ENCODE measurements around the gene UBR7.
"Not testable (repeated sequence)": the region's sequence is repeated elsewhere in the genome, so short reads cannot be mapped to it uniquely, and the experiment has no call there.

The UBR7 gene

DNA sequence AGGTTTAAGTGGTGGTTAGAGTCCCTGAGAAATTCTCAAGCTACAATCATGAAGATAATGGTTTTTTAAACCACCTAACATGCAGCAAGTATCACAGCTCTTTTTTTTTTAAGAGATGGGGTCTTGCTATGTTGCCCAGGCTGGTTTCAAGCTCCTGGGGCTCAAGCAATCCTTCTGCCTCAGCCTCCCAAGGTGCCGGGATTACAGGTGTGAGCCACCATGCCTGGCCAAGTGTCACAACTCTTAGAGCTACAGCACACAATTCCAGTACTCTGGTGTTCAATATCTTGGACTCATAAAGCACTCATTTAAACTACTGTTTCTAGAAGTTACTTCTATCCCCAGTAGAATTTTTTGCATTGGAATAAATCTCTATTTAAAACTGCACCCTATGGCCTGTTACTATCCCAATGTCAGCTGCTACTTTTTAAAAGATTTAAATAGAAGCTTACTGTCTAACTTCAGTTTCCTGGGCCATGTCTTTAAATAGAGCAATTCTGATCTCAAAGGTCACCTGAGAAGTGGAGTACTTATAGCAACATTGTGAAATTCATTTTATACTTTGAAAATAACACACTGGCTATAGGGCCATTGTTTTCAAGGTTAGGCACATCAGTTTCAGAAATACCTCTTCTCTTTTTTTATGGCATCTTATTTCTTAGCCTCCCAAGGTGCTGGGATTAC, 11.6 kb upstream of the UBR7 start:
- DNase-seq = no peak

DNA sequence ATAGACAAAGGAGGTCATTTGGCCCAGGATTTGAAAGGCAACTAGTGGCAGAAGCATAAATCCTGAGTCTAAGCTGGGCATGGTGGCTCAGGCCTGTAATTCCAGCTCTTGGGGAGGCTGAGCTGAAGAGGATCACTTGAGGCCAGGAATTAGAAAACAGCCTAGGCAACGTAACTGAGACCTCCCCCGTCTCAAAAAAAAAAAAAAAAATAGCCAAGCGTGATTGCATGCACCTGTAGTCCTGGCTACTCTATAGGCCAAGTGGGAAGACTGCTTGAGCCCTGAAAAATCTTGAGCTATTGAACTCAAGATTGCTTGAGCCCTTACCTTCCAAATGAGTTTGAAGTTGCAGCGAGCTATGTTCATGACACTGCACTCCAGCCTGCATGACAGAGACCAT, 8.0 kb upstream of the UBR7 start:
- DNase-seq = peak; percentile 64

DNA sequence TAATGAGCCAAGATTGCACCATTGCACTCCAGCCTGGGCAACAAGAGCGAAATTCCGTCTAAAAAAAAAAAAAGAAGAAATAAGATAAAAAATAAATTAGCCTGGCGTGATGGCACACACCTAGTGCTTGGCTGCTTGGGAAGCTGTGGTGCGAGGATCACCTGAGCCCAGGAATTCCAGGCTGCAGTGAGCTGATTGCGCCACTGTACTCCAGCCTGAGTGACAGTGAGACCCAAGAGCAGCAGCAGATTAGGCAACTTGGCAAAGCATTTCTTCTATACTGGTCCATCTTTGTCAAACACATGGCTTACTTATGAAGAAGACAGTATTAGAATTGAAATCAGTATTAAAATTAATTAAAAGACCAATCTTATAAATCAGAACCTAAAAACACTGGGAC, 6.5 kb upstream of the UBR7 start:
- no peak for DNase-seq

DNA sequence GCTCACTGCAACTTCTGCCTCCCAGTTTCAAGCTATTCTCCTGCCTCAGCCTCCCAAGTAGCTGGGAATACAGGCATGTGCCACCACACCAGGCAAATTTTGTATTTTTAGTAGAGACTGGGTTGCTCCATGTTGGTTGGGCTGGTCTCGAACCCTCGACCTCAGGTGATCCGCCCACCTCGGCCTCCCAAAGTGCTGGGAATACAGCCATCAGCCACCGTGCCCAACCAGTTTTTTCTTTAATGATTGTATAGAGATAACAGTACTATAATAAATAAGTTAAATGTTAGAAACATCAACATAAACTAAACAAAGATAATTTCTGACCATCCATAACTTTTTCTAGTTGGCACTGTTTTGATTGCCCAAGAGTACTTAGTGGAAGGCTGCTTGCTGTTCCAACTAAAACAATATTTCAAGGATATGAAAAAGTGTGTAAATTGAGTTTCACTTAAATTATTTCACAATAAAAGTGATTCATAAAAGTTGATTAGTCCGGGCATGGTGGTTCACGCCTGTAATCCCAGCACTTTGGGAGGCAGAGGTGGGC, 5.8 kb upstream of the UBR7 start:
- no peak for DNase-seq

DNA sequence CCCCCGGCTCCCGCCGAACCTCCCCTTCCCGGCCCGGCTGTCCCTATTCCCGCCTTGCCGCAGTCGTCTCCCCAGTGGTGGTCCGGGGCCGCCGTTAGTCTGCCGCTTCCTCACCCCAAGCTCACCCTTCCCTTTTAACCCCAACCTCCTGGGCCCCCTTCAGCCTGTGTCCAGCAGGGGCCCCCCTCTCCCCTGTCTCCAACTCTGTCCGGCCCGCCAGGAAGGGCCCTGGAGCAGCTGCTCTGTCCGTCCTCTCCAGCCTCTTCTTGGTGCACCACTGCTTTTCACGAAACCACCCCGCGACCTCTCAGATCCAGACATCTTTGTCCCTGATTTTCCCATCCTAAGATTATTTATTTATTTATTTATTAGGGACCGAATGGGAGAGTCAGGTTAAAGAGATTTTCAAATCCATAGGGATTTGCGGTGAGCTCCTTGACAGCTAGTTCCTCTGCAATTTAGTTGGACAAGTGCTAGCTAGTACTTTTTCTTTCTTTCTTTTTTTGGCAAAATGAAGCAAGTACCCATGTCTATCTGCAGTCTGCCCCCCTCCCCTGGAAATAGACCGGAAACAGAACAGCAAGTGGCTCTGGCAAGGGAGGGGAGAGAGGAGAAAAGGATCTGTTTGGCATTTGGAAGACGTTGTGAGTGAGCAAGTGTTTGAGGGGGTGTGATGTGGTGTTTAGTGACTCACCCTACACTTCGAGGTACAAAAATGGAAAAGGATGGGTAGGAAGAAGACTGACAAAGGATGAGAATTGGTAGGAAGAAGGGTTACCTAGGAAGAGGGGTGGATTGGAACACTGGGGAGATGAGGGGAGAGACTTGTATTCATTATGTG, 632 bp downstream of the UBR7 start:
- peak; percentile 73 for DNase-seq

DNA sequence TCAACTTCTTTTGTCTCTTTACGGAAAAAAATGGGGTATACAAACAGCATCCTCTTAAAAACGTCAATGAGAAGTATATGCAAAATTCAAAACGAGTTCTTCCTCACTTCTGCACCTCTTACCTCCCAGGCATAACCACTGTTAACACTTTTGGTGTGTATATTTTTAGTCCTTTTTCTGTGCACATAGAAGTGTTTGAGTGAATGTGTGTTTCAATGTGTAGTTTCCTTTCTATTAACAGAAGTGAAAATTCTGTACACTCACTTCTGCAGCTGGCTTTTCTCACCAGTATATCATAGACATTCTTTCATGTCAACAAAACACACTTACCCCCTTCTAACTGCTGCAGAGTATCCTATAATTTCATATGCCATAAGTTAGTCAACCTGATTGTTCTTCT, 5.4 kb downstream of the UBR7 start:
- no peak for DNase-seq

DNA sequence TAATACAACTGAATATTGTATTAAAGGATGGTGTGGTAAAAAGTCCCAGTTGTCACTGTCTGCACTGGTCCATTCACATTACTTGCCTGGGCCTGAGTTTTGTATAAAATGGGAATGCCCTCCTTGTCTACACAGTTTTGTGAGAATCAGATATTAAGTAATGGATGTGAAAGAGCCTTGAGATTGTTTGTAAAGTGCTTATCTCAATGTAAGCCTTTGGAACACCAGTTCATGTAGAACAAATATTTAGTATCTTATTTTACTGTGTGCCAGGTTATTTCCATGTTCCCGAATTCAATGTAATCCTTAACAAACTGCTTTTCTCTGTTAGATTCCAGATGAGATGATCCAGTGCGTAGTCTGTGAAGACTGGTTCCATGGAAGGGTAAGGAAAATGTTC, 7.5 kb downstream of the UBR7 start:
- DNase-seq = no peak

DNA sequence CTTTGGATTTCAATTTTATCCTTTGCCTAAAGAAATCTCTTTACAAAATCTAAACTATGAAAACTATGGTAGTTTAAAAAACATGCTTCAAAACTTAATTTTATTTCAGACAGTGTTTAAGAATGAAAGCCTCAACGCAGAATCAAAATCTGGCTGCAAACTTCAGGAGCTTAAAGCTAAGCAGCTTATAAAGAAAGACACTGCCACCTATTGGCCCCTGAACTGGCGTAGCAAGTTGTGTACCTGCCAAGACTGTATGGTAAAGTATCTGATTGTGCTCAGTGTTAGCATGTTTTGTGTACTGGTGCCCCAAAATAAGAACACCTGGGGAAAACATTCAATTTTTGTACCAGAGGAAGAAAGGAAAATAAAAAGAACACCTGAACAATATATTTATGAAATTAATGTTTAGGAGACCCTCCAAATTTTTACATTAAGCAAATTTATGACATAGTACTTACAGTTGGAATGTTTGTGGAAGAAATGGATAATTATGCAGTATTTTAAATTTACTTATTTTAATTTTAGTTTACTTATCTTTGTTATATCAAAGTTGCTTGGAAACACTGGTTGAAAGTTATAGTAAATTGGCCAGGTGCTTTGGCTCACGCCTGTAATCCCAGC, 12.2 kb downstream of the UBR7 start:
- DNase-seq = peak; percentile 74

DNA sequence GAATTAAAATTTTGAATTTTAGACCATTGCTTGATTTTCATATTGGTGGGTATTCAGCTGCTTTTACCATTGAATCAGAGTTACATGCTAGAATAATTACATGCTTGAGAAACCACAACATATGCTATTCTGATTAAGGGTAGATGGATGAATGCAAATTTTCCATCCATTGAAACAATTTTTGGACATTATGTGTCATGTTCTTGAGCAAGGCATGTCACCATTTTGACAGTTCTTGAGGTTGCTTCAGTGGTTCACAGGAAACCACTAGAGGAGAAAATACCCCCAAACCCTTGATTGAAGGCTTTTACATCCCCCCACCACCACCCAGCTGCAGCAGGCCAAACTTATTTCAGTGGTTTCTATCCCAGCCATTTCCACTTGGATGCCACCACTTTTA, 13.5 kb downstream of the UBR7 start:
- no peak for DNase-seq

DNA sequence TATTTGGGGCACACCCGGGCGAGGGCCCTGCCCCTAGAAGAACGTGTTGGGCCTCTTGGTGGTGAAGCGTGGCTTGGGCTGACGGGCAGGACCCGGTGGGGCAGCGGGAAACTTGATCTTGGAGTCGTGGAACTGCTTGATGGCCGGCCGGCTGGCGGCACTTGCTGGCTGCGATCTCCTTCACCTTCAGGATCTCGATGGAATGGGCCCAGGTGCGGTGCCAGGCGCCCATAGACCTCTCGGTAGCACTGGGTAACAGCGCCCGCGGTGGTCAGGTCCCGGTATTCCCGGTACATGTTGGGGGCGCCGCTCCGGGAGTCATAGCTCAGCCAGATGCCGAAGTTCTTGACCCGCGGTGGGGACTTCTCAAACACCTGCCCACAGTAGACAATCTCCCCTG, 16.5 kb downstream of the UBR7 start:
- DNase-seq = no peak

DNA sequence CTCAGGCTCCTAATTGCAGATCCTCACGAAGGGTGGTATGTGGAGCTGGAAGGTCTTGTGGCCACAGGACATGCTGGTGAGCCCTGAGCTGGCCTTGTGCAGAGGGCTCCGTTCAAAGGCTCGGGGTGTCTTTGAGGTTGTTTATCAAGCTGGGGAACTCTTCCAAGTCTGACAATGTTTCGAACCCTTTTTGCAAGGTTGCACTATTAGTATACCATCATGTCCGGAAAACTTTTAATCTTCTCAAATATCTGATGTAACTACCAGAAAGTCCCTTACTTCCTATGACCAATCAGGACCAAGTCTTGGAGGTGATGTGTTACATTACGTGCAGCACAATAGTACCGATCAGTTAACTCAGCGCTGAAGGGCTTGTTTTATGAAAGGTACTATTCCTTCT, 21.5 kb downstream of the UBR7 start:
- DNase-seq = no peak

DNA sequence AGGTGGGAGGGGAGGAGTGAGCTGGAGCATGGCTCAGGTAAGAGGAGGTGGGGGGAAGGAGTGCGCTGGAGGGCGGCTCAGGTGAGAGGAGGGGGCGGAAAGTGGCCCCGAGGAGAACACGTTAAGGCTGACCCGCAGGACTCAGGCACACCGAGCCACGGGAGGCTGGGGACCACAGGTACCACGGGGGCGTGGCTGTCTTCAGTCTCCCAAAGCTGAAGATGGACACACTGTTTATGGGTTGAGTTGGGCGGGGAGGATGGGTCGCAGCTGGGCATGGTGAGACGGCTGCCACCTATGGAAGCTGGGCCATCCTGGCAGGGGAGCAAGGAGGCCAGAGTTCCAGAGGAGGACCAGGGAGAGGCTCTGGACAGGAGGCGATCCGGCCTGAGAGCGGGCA, 23.5 kb downstream of the UBR7 start:
- no peak for DNase-seq

DNA sequence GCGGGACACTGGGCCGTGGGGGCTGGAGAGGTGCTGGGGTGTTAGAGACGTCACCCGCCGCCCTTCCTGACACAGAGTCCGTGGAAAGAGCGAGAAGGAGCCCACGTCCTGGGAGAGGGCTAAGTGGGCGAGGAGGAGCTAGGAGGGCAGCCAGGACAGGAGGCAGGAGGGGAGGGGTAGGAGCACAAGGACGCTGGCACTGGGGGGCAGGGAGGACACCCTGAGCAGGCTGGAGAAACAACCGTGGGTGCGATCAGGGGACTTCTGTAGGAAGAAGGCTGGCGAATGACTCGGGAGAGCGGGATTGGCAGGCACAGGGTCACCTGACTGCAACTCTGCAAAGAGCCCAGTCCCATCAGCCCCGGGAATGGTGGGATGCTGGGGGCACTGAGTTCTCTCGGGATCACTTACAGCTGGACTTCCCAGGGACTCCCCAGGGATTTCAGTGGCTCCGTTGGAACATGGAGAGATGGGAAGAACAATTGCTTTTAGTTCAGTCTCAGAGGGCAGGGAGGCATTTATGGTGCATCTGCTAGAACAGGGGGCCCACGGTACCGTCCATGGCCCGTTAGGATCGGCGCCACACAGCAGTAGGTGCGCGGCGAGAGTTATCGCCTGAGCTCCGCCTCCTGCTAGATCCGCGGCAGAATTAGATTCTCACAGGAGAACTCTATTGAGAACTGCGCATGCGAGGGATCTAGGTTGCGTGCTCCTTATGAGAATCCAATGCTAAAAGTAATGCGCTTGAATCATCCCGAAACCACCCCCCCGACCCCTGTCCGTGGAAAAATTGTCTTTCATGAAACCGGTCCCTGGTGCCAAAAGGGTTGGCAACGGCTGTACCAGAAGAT, 24.3 kb downstream of the UBR7 start:
- peak; percentile 31 for DNase-seq

DNA sequence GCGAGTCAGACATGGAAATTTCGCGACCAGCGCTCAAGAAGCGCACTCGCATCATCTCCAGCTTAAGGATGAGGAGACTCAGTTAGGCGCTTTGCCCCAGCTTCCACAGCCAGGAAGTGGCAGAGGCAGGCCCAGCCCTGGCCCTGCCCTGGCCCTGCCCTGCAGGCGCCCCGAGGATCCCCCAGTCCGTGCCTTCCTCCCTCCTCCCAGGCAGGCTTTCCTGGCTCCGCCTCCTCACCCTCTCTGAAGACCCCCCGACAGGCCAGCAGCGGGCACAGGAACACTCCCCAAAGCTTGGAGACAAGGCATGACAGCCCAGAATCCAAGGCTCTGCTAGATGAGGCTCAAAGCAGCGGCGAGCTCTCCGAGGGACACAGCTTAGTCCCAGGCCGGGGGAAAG, 25.1 kb downstream of the UBR7 start:
- no peak for DNase-seq

DNA sequence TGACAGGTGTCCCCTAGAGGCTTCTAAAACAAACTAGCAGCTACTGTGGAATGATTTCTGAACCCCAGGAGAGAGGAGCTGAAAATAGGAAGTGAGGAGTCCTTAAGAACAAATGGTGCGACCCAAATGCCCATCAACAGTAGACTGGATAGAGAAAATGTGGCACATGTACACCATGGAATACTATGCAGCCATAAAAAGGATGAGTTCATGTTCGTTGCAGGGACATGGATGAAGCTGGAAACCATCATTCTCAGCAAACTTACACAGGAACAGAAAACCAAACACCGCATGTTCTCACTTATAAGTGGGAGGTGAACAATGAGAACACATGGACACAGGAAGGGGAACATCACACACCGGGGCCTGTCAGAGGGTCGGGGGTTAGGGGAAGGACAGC, 26.0 kb downstream of the UBR7 start:
- DNase-seq = not testable (repeated sequence)

DNA sequence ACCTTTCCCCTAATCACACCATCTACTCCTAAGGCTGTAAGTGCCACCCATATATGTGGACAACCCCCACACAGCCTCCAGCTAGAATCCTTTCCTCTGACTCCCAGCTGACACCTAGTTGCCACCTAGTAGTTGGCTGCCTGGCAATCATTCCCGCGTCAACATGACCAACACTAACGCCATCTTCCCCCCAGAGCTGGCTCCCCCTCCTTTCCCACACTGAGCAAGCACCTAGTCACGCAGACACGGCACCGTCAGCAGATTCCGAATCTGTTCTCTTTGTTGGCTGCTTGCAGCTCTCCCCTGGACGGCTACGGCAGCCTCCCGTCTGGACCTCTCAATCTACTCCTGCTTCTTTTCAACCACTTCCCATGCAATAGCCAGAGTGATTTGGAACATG, 27.7 kb downstream of the UBR7 start:
- no peak for DNase-seq

DNA sequence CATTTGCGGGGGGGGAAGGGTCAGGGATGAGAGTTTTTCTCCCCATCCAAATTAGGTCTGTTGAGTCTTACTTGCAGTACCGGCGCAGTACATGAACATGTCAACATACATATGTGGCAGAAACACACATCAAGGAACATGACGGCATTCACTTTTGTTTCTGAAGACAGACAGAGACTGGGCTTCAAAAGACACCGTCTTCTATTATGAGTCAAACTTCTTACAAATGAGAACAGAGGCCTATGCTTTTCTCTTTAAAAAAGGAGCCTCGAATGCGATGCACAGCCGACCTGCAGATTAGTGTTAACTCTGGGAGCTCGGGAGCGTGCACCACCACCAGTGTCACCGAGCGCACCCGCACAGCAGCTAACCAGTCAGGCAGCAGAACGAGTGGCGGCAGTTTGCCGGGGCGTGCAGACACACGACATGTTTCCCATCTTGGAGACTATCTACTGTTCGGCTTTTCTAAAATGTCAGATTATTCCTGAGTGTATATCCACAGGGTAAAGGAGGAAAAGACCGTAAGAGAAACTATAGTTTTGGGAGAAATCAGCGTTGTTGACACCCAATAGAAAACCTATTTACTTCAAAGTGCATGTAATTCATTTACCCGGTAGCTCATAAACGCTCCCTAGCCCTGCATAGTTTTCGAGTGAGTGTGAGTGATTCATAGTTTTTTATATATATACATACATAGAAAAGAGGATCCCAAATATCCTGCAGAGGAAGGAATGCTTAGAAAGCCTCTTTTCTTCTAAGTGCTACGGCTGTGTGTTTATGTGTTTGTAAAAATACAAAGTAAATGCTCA, 33.0 kb downstream of the UBR7 start:
- DNase-seq = no peak

DNA sequence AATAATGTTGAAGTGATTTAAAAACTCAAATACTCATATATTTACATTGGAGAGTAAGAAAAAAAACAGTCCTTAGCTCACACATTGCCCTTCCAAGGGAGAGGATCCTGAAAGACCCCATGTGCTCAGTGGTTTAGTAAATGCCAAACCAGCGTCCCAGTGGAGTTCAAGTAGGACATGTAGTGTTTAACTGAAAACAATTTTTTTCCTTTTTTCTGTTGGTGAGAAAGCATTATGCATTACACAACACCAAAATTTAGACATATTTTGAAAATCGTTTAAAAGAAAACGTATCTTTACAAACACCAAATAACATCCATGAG, 33.6 kb downstream of the UBR7 start:
- DNase-seq = no peak

DNA sequence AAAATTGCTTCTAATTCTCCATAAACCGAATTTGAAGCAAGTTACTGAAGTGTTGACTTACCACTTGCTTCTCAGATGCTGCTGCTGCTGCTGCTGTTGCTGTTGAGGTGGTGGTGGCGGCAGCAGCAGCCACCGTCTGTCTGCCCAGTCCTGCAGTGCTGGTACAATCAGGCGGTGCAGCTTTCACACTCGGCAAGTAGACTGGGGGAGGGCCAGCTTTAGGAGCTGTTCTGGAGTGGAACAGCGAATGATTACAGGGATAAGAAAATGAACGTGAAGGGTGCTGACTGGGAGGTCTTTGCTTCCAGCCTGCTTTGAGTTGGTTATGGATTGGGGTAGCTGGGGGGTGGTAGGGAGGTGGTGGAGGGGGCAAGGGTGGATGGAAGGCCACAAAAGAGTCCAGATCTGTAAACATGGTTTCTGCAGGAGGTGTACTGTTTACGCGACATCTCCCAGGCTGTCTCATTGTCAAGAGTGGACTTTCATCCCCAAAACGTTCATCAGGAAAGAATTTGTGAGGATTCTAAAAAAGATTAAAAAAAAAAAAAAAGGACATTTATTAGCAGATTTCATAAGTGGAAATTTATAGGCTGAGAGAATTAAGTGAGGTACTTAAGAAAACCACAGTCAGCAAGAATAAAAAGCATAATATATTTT, 38.8 kb downstream of the UBR7 start:
- no peak for DNase-seq

DNA sequence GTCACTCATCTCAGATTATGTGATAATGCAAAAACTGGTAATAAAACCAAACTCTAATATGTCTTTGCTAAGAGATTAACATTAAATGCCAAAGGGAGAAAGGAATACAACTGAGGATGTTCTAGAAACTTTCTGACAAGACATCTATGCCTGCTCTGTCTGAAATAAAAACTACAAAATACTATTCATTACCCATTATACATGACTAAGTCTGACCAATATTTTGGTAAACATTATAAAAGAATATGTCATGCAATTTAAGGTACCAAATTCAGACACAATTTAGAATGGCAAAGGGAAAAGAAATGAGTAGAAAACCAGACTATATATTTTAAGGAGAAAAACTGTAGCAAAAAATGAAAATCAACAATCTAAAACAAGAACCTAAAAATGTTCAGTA, 39.5 kb downstream of the UBR7 start:
- DNase-seq = no peak

DNA sequence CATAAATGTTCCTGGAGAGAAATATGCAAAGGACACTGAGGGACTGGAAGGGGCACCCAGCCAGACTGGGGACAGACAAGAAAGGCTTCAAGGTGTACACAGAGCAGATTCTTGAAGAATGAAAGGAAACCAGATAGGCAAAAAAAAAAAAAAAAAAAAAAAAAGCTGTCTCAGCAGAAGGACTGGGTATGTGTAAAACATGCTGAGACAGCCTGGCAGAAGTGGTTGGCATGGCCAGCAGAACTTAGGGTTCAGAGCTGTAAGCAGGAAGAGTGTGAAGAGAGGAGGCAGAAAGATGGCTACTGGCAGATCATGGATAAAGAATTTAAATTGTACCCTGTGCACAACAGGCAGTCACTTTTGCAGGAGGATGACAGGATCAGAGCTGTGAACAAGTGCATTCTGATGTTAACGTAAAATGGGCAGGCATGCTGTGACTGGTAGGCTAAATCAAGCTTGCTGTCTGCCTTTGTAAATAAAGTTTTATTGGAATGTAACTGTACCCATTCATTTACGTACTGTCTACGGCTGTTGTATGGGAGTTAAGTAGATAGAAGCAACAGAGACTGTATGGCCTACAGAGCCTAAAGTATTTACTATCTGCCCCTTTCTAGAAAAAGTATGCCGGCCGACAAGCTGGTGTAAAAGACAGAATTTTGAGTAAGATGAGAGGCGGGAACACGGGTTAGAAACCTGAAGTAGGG, 42.2 kb downstream of the UBR7 start:
- no peak for DNase-seq
